GM18508 (cell line): ENCODE data around the gene ANKRD2.
"Not testable (repeated sequence)": the region's sequence is repeated elsewhere in the genome, so short reads cannot be mapped to it uniquely, and the experiment has no call there.

ENCODE experiments used
- ATAC-seq: cut with Tn5 transposase; IDR thresholded peaks from one replicate; pipeline ENCODE4 v1.9.1; 2021; ENCODE audit warnings: moderate number of reproducible peaks; ENCODE audit not compliant: insufficient read depth, unreplicated experiment

ANKRD2 gene

DNA sequence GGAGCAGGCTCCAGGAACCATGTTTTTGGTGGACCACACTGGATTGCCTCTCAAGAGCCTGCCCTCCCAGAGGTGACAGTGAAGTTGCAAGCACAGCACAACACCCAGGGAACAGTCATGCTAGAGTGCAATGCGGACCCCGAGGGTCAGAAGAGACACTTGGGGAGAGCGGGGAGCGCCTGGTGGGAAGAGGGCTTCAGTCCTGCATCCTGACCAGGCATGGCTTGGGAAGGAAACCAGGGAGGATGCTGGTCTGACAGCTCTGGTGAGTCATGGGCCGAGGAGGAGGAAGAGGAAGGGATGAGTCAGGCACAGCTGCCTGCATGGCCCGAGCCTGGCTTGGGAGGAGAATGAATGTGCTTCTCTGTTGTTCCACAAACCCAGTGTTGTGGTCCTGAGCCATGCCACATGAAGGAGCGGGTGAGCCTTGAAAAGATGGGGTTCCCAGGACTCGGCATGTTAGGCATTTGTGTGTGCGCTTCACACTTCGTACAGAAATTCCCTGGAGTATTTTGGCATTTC, 29.5 kb upstream of the ANKRD2 start:
- no peak for ATAC-seq

DNA sequence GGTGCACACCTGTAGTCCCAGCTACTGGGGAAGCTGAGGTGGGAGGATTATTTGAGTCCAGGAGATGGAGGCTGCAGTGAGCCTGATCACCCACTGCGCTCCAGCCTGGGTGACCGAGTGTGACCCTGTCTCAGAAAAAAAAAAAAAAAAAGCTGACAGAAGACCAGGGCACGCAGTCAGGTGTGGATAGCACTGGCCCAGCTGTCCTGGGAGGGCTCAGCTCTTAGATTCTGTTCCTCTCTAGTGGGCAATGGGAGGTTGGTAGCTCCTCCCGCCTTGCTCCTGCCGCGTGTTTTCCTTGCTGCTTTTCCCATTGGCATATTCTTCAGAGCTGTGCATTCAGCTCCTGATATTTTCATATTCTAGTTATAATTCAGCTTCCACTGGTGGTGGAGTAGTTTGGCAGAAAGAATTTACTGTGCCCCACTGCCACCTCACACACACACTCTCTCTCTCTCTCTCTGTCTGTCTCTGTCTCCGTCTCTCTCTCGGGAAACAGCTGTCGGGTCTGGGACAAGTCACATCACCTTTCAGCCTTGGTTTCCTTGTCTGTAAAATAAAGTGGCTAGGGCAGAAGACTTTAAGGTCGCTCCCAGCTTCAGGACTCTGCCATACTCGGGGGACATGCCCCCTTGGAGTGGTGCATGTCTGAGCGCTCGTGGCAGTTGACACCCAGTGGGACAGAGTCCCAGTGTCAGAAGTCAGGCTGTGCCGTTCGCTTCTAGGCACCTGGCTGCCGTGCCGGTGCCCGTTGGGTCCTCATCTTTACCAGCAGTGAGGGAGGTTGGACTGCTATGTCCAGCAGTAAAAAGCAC, 25.9 kb upstream of the ANKRD2 start:
- ATAC-seq = no peak

DNA sequence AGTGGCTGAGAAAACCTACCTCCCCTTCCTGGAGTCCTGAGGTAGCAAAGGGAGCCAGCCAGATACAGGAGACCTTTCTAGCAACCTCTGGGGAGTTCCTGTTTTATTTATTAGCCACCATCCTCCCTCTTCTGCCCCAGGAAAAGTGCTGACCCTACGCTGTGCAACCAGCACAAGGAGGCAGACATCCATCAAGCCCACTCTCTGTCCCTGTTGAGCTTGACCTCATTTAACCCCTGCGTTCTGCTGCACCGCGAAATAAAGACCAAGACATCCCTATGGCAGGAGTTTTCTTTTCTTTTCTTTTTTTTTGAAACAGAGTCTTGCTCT, 25.3 kb upstream of the ANKRD2 start:
- ATAC-seq = no peak

DNA sequence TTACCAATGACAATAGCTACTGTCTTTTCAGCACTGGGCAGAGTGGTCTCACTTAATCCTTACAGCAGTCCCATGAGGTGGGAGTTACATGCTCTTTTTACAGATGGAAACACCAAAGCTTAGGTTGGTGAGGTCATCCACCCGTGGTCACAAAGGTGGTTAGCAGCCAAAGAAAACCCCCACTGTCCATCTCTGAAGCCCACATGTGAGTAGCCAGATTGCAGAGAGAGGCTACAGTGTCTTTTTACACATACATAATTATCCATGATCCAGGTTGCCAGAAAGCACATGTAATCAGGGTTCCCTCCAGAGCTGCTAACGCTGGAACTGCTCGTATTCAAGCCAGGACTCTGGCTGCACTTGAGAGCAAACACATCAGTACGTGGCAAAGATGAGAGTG, 24.6 kb upstream of the ANKRD2 start:
- no peak for ATAC-seq

DNA sequence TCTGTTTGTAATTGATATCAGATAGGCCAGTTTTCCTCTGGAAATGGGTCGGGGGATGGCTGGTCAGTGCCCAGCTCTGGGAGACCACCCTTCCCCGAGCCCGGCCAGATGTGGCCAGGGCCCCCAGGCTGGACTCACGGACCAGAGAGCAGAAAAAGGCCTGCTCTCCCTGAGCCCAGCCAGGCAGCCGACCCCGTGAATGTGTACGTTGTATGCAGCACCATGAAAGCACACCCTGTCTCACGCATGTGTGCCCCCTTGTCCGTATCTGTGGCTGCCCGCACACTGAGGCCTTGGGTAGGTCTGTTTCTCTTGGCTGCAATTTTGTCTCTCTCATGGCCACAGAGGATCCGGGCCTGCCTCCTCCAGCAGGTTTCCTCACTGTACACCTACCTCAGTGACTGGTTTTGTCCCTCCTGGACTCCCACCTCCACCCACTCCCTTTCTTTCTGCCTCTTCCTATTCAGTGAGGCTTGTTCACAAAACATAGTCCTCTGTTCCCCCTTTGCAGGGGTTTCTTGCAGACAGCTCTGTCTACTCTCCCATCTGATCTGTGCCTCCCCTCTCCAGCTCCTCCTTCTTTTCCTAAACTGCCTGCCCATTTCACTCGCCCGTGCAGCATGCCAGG, 23.6 kb upstream of the ANKRD2 start:
- ATAC-seq = no peak

DNA sequence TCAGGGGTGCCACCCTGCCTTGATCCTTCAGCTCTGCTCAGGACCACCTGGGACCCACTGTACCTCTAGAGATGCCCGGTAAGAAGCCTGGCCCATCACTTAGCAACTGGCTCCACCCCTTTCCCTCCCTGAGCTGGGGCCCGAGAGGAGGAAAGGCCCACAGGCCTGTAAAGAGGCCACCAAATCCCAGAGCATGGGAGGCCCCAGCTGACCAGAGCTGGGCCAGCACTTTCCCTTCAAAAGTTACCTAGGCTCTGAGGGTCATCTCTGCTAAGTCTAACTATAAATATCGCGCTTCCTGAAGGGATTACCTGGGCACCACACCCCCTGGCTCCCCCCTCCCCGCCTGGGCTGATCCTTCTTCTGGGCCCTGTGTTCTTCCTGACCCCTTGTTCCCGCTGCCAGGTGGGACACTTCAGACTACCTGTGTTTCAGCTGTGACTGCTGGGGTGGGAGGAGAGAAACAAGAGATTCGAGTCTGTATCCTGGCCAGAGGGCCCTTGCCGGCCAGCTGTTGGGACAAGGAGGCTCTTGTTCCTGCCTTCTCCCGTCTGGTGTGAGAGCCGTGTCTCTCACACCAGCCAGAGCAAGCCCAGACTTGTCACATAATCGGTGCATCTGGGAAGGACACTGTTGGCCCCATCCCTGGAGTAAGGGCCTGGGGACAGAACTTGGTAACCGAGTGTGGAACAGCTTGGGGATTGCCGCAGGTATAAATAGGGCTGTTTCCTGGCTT, 22.8 kb upstream of the ANKRD2 start:
- no peak for ATAC-seq

DNA sequence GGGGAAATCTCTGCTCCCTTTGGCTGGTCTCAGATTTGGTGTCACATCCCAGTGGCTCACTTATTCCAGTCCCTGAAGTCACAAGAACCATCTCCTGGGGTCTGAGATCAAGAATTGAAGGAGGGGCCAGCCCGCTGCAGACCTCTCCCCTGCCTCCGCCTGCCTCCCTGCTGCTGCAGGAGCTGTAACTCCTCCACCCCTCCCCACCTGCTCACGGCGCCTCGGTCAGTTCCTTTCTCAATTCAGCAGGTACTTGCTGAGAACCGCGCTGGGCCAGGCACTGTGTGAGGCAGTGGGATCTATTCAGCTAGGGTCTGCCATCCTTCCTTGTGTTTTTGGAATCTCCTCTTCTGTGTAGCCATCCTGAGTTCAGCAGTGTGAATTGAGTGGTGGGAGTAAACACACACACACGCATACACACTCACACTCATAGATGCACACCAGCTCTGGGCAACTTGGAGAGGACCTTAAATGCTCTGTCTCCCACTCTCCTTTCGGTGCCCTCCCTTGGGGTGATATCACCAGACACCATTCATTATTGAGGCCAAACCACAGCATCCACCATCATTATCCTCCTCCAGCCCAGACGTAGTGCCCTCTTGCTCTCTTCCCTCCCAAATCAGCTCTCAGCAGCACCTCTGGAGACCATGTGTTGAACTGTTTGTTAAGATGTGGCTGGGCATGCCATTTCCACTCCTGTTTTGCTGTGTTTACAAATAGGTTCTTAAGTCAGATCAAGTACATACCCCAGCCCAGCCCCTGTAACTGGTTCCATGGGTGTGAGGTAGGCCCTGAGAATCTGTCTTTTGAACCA, 22.0 kb upstream of the ANKRD2 start:
- no peak for ATAC-seq

DNA sequence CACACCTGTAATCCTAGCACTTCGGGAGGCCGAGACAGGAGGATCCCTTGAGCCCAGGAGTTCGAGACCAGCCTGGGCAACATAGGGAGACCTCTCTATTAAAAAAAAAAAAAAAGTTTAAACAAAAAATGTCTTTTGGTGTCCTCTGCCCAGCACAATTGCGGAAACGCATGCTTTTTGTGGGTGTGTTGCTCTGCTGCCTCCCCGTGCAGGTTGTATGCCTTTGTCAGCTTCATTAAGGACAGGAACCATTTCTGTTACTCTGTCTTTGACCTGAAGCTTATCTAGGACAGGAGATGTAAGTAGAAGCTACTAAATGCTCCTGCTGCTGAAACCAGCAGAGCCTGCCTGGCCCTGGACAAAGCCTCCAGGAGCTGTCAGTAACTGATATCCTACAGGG, 21.3 kb upstream of the ANKRD2 start:
- ATAC-seq = no peak

DNA sequence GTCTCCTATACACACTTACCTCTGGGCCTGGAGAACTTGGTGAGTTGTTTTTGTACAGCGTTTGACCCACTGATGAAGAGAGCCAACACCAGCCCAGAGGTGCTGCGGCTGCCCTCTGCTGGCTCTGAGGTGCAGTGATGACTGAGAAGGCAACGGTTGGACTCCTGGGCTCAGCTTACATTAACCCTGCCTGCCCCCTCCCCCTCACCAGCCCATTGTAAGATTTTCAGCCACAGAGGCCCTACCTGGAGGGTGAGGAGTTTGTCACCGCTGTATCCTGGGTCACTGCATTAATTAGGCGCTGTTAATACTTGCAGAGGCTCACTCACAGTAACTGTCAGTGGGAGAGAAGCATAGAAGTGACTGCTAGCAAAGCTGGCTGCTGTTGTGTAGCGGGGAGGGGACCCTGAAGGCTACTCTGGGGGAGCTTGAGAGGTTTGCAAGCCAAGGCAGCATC, 19.0 kb upstream of the ANKRD2 start:
- ATAC-seq = no peak

DNA sequence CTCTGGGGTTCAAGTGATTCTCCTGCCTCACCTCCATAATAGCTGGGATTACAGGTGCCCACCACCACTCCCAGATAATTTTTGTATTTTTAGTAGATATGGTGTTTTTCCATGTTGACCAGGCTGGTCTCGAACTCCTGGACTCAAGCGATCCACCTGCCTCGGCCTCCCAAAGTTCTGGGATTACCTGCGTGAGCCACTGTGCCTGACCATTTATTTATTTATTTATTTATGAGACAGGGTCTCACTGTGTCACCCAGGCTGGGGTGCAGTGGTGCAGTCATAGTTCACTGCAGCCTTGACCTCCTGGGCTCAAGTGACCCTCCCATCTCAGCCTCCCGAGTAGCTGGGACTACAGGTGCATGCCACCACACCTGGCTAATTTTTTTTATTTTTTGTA, 18.2 kb upstream of the ANKRD2 start:
- not testable (repeated sequence) for ATAC-seq

DNA sequence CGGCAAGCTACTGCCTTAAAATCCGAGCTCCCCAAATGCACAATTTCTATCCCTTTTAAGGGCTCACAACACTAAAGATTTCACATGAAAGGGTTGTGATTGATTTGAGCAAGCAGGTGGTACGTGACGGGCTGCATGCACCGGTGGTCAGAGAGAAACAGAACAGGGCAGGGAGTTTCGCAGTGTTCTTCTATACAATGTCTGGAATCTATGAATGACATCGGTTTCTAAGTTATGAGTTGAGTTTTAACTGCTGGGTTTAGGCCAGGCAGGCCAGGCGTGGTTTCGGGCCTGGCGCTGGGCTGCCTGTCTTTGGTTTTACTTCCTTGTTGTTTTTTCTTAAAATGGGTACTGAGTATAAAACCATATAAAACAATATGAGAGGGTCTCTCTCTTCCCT, 17.0 kb upstream of the ANKRD2 start:
- ATAC-seq = not testable (repeated sequence)

DNA sequence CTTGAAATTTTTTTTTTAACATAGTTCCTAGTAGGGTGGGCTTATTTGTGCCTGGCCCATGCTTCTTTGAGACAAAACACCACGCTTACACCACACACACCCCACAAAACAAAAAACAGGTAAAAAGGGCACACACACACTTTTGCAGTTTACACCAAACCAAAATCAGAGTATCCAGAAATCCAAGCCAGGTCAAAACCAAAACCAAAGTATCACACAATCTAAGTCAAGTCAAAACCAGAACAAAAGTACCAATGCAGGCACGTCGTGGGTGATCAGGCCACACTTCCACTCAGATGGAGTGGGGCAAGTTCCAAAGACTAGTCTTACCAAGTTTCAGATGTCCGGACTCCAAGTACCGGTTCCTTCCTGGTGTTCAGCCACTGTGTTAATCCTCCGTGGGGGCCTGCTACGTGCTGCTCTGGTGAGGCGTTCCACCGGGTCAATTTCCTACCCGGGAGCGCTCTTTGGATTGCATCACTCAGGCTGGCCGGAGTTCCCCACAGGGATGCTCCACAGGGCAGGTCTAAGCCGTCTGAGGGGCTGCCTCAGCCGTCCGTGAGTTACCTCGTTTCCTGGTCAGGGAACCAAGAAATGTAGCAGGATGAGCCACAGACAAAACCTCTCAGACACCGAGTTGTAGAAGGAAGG, 11.7 kb upstream of the ANKRD2 start:
- ATAC-seq = not testable (repeated sequence)

DNA sequence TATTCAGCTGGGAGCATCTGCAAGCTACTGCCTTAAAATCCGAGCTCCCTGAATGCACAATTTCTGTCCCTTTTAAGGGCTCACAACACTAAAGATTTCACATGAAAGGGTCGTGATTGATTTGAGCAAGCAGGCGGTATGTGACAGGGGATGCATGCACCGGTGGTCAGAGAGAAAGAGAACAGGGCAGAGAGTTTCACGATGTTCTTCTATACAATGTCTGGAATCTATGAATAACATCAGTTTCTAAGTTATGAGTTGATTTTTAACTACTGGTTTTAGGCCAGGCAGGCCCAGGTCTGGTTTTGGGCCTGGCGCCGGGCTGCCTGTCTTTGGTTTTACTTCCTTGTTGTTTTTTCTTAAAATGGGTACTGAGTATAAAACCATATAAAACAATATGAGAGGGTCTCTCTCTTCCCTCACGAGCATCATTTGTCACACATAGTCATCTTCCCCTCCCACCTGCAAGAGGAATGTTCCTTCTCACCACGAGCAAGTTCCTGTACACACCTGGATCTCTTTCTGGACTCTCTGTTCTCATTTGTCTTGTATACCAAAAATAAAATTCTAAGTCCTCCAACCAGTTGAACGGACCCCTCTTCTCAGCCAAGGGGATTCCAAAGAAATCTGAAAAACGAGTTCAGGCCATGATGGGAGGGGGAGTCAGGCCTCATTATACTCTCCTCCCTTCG, 11.0 kb upstream of the ANKRD2 start:
- ATAC-seq = not testable (repeated sequence)

DNA sequence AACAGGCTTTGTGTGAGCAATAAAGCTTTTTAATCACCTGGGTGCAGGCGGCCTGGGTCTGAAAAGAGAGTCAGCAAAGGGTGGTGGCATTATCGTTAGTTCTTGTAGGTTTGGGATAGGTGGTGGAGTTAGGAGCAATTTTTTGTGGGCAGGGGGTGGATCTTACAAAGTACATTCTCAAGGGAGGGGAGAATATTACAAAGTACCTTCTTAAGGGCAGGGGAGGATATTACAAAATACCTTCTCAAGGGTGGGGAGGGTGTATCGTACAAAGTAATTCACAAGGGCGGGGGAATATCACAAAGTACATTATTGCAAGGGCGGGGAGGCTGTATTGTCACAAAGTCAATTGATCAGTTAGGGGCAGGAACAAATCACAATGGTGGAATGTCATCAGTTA, 10.2 kb upstream of the ANKRD2 start:
- ATAC-seq = not testable (repeated sequence)

DNA sequence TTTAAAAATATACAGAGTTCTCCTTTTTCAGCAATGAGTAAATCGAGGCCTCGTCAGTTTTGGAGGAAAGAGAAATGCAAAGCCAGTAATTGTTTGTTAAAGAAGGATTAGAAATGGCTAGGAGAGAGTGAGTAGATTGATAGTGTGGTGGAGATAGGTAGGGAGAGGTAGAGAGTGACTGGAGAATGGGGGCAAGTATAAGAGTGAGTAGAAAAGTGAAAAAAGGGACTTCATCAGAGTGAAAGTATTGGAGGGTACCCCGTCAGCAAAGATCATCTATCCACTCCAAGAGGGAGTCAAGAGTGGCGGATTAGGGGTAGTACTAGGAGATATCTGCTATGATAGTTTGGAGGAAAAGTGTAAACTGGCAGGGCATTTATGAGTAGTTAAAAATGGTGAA, 9.2 kb upstream of the ANKRD2 start:
- no peak for ATAC-seq

DNA sequence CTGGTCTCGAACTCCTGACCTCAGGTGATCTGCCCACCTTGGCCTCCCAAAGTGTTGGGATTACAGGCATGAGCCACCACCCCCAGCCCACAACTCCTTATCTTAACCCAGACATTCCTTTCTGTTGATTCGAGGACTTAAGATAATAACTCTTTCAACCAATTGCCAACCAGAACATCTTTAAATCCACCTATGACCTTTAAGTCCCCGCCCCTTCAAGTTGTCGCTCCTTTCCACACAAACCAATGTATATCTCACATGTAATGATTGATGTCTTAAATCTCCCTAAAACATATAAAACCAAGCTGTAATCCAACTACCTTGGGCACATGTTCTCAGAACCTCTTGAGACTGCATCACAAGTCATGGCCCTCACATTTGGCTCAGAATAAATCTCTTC, 7.8 kb upstream of the ANKRD2 start:
- no peak for ATAC-seq

DNA sequence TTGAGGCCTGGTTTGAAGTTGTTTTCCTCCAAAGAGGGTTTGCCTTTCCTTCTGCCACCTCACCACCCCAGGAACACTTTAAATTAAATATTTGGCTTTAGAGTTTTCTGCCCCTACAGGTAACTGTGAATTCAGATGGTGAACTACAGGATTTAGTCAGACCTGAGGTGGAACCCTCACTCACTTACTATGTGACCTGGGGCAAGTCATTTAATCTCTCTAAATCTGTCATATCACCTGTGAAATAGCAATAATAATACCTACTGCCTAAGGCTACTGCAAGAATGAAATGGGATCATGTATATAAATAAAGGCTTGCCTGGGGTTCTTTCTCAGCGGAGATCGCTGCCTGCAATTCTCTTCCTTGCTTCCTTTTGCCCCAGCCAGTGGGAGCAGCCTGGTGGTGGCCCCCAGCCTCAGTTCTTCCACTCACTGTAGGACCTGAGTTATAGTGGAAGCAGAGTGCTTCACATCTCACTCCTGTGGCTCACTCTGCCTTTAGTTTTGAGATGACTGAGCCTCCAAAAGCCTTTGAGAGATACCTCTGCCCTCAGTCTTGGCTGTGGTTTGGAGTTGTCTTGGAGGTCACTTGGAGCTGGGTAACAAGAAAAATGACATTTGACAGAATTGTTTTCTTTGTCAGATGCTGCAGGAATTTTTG, 6.1 kb upstream of the ANKRD2 start:
- ATAC-seq = no peak

DNA sequence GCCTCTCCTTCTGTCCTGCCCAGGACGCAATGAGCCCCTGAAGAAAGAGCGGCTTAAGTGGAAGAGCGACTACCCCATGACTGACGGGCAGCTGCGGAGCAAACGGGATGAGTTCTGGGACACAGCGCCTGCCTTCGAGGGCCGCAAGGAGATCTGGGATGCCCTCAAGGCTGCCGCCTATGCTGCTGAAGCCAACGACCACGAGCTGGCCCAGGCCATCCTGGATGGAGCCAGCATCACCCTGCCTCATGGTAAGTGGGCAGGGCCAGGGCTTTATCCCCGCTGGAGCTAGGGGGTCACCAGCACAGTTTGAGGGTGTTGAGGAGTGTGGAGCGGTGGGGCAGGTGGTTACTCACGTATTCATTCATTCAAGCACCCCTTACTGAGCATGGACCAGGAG, 4.7 kb upstream of the ANKRD2 start:
- ATAC-seq = no peak
